Aortic smooth muscle cell (primary cell): ENCODE results near the gene SHISA5. TPM values are rescaled to one million over a fixed set of nuclear protein-coding genes. Genes with fewer than 3 reads are reported as not detected.

Experiments used
- total RNA-seq: library from RNA; depleted of rRNA; stranded (reverse); fragments of >200 nt; gene quantifications from 2 replicates; pipeline ENCODE4 v1.2.3, GENCODE V29; 2014

The SHISA5 gene
- total RNA-seq: 119 and 120 TPM in 2 replicates

GRCh38 chr3:48504051-48504946 is at the start of gene SHISA5:
TSS of gene SHISA5 (minus strand) at chr3:48504174. CDS start at chr3:48504094, 80 bp downstream.

GRCh38 chr3:48446425-48447193 is 57.4 kb downstream of the SHISA5 start, which contains the start of gene ATRIP:
TSS of gene ATRIP (plus strand) at chr3:48446737. CDS start at chr3:48446846, 109 bp downstream.

GRCh38 chr3:48439820-48440589 is 64.0 kb downstream of the SHISA5 start, which contains the start of the genes CCDC51 and TMA7:
TSS of gene CCDC51 (minus strand) at chr3:48440119. CDS start at chr3:48435128, 4,991 bp downstream.
TSS of gene TMA7 (plus strand) at chr3:48440257. CDS start at chr3:48440297, 40 bp downstream.

GRCh38 chr3:48429960-48430707 is 73.8 kb downstream of the SHISA5 start, which contains the start of gene PLXNB1:
TSS of gene PLXNB1 (minus strand) at chr3:48430086. CDS start at chr3:48424611, 5,475 bp downstream.

Other genes with a start within 250 kb of the SHISA5 start
- 19.2 and 20.0 TPM in 2 replicates for gene NME6, start 202.8 kb downstream of the SHISA5 start, total RNA-seq
- gene SPINK8, start 170.5 kb downstream of the SHISA5 start, total RNA-seq: not detected in 2 replicates
- not detected in 2 replicates for gene FBXW12, start 132.0 kb downstream of the SHISA5 start, total RNA-seq
- 14.1 and 15.9 TPM in 2 replicates for gene PLXNB1, start 74.1 kb downstream of the SHISA5 start, total RNA-seq
- 14.0 and 16.5 TPM in 2 replicates for gene CCDC51, start 64.1 kb downstream of the SHISA5 start, total RNA-seq
- gene TMA7, start 63.9 kb downstream of the SHISA5 start, total RNA-seq: 392 and 433 TPM in 2 replicates
- gene ATRIP, start 57.4 kb downstream of the SHISA5 start, total RNA-seq: 4.5 and 7.0 TPM in 2 replicates
- 6.6 and 7.6 TPM in 2 replicates for gene PFKFB4, start 52.6 kb upstream of the SHISA5 start, total RNA-seq
- 0.19 and 0.26 TPM in 2 replicates for gene UCN2, start 59.6 kb upstream of the SHISA5 start, total RNA-seq
- gene COL7A1, start 91.2 kb upstream of the SHISA5 start, total RNA-seq: 5.4 and 6.0 TPM in 2 replicates
- gene UQCRC1, start 105.5 kb upstream of the SHISA5 start, total RNA-seq: 235 and 284 TPM in 2 replicates
- gene TMEM89, start 117.6 kb upstream of the SHISA5 start, total RNA-seq: not detected in 2 replicates
- gene SLC26A6, start 131.3 kb upstream of the SHISA5 start, total RNA-seq: 11.9 and 16.8 TPM in 2 replicates
- gene CELSR3, start 158.7 kb upstream of the SHISA5 start, total RNA-seq: 0.37 and 0.66 TPM in 2 replicates
- gene NCKIPSD, start 181.7 kb upstream of the SHISA5 start, total RNA-seq: 9.2 and 12.3 TPM in 2 replicates
- gene IP6K2, start 213.0 kb upstream of the SHISA5 start, total RNA-seq: 33.7 and 49.6 TPM in 2 replicates